GM18520 (cell line): Measurements from ENCODE around the gene IGSF3.

Experiments used
- ATAC-seq: cut with Tn5 transposase; IDR thresholded peaks from one replicate; pipeline ENCODE4 v1.9.1; 2021; ENCODE audit not compliant: unreplicated experiment

Gene IGSF3

DNA sequence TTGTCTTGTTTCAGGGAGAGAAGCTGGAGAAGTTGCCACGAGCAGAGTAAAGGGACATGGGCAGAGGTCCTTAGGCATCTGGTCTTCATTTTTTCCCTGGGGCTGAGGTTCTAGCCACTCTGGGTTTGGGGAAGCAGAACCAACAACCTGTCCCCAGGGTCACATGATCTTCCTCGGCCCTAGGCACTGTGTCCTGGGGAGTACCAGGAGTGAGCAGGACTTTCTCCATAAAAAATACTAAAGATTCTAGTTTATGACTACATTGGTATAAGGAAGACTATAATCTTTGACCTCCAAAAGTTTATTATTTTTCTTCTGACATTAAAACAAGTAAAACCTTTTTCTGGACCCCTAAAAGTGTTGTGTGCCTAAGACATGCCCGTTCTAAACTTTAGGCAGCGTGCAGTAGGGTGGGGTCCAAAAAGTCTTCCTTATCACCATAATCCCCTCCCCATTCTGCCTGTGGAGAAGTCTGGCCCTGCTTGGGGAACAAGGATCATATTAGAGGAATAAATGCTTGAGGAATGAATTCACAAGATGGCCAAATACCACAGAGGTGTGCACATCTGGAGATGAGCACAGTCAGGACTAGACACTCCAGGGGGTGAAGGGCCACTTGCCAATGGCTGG lies 19.3 kb upstream of the IGSF3 start:
- ATAC-seq, result no peak

DNA sequence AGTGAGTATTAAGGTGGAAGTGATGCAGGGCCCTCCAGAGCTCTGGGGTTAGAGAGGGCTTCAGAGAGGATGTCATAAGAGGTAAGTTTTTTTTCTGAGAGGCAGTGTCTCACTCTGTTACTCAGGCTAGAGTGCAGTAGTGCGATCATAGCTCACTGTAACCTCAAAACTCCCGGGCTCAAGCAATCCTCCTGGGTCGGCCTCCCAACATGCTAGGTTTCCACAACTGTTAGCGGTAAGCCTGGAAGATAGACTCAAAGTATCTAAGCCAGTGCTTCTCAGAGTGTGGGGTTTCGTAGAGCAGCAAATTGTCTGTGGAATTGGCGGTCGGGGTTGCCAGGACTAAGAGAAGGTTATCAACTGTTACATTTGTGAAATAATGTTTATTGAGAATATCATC lies 18.6 kb upstream of the IGSF3 start:
- ATAC-seq, result no peak

DNA sequence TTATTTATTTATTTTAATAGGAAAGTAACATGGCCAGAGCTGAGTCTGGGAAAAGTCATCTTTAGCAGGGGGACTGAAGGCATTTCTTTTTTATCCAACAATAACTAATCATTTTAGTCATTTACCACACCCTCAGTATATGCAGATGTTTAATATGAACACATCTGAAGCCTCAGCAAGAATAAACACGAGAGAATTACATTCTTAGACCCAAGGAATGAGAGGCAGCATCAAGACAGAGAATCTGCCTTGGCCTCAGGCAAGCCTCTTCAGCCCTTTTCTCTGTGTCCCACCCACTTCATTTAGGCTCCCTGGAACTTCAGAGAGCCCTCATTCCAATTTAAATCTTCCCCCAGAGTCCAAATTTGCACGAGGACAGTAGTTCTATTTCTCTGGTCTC lies 17.0 kb upstream of the IGSF3 start:
- no peak for ATAC-seq

DNA sequence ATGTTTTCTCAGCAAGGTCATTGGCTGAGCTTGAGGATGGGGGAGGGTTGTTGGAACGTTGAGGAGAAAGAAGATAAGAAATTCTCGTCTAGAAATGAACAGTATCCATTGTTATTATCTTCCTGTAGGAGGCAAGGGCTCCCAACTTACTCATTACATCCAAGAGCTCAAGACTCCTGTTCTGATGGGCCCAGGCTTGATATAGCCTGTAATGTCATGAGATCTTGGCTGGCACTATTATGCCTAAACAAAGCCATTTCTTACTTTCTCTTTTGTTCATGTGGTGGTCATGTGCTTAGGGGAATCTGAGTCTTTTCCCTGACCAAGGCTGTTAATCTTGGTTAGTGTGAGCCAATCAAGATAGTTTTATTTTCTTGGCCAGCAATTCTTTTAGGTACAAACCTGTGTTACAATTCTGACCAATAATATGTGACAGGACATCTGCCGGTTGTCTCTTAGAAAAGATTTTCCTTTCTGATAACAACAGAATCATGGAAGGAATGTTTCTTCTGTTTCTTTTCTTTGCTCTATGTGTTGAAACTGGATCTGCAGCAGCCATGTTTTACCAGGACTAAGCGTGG lies 15.2 kb upstream of the IGSF3 start:
- ATAC-seq, result no peak

DNA sequence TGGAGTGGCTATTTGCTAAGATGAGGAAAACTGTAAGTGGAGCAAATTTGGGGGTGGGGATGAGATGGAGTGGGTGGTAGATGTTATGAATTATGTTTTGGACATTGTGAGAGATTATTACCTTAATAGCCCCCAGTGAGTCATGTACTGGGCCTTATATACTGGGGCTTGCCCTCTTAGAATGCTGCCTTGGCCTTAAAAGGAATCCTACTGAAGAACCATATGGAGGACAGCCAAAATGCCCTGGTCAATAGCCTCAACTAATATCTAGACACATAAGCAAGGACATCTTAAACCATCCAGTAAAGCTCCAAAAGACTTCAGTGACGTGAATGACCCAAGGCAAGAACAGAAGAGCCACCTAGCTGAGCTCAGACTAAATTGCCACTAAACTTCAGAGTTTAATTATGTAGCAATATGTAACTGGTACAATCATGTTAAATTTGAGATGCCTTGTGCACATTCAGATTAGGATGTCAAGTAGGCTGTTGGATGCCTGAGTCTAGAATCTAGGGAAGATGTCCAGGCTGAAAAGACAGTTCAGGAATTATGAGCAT lies 13.9 kb upstream of the IGSF3 start:
- no peak for ATAC-seq

DNA sequence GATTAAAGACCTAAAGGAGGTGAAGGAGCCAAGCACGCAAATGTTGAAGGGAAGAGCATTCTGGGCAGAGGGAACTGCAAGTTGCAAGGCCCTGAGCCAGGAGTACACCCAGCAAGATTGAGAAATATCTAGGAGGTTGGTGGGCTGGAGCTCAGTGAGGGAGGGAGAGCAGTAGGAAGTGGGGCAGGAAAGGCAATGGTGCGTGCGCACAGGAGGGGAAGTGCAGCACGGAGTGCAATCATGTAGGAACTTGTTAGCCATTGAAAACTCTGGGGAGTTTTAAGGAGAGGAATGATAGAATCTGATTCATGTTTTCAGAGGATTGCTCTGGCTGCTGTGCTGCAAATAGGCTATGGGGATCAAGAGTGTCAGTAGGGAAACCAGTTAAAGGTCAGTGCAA lies 13.2 kb upstream of the IGSF3 start:
- no peak for ATAC-seq

DNA sequence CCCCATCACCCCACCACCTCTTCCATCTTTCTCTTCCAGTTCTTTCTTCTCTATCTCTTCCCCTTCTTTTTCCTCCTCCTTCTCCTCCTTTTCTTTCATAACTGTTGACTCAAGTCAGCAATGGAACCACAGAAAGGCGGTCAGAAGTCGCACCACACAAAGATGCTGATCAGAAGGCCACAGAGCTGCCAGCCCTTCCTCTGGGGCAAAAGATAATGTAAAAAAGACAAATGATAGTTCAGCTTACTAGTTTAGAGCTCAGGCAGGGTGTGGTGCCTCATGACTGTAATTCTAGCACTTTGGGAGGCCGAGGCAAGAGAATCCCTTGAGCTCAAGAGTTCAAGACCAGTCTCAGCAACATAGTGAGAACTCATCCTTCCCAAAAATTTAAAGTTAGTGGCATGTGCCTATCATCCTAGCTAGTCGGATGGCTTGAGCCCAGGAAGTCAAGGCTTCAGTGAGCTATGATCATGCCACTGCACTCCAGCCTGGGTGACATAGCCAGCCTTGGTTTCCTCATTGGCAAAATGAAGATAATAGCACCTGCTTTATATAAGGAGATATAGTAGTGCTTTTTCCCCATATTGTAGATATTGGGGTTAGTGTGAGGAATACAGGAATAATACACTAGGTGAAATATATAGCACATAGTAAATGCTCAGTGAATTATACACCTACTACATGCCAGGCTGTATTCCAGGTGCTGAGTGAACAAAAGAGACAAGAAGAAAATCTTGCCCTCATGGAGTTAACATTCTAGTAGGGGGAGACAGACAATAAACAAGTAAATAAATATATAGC lies 12.5 kb upstream of the IGSF3 start:
- no peak for ATAC-seq

DNA sequence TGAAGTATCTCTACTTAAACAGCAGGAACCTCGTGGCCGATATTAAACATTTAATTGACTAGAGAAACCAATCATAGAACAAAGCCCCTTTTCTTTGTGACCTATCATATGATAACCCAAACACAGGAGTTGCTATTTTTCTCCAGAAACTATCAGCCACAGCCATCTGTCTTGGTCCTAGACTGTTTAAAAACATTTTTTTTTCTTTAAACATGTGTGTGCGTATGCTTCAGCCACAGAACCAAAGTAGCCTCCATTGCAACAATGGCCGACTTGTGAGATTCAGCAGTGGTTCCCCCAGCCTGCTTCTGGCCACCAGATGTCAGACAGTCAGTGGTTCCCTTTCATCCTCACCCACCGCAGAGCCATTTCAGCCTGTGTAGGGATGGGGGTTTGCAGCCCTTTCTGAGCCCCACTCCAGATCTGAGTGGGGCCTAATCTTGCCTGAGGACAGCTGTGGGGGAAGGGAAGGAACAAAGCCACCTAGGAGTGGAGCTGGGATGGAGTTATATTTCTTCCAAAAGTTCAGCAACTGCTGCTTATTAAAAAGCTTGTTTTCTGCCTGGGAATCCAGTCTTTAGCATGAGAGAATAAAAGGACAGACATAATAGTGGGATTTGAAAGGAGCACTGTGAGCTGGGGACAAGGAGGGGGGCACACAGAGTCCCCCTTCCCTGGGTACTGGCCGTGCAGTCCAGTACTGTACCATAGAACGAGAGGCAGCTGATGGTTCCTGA lies 11.7 kb upstream of the IGSF3 start:
- no peak for ATAC-seq

DNA sequence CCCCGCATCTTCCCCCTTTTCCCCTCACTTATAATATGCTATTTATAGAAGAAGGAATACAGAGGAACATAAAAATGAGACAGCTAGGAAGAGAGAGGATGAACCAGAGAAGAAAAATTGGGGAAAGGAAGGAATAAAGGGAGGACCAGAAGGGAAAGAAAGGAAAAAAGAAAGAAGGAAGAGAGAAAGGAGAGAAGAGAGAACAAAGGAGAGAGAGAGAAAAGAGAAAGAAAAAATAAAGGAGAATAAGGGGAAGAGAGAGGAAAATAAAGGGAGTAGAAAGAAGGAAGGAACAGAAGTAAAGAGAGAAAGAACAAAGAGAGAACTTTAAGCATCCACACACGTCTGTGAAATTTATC lies 11.2 kb upstream of the IGSF3 start:
- no peak for ATAC-seq

DNA sequence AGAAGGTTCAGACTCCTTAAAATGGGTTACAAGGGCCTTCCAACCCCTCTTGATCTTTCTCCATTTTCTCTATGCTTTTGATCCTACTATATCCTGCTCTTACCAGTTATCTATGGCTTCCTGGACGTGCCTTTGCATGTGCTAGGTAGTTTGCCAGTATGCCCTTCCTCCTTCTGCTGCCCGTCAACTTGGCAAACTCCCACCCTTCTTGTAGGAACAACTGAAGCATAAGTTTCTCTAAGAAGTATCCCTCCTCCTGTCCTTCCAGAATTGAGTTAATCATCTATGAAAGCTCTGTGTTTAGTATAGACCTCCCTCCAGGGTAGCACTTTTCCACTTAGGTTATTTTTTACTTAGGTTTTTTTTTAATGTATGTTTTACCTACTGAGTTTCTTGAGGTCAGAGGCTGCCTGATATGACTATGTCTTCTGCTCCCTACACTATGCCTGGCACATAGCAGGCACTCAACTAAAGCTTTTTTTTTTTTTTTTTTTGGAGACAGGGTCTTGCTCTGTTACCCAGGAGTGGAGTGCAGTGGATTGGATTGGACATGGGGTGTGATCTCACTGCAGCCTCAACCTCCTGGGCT lies 10.0 kb upstream of the IGSF3 start:
- ATAC-seq, result no peak

DNA sequence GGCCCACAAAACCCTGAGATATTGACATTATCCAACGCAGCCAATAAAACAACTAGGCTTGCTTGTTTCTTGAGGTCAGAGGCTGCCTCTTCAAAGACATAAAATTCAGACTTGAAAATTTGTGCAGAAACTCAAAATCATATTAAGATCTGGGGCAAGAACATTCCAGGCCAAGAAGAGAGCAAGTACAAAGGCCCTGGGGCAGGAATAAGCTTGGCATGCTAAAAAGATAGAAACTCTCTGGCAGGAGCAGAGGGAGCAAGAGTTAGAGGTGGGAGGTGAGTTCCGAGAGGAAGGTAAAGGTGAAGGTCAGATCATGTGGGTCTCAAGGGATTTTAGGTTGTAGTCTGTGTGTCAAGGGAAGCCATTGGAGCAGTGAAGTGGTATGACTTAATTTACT lies 8.8 kb upstream of the IGSF3 start:
- ATAC-seq, result no peak

DNA sequence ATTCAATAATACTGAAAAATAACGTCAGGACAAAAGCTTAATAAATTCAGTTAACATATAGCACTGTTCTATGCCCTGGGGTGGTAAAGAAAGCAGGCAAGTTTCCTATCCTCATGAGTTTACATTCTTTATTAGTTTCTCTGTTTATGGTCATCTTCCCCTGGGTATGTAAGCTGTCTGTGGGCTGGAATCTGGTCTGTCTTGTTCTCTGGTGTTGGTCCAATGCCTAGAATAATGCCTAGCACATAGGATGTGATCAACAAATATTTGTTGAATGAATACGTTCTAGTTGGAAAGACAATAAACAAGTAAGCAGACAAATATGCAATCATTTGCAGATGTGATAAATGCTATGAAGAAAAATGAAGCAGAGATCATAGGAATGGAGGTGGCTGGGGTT lies 7.2 kb upstream of the IGSF3 start:
- no peak for ATAC-seq

DNA sequence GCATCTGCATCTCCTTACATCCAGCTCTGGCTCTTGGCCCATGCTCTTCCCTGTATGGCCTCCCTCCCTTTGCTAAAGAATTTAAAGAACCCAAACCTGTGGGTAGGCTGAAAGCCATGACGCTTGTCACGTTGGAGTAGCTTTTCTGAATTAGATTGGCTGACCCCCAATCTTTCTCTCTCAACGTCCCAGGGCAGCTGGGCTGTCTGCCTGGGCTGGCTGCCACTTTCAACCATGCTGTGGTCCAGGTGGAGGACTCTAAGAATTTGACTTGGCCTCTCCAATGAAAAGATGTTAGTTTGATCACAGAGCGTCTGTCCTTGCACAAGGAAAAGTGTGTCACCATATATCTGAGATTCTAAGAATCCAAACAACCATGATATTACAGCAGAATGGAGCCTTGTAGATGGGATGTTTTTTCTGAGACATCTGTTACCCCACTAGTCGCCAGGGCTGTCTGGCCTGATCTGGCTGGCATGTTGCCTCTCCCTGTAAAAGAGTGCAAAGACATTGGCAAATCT lies 6.5 kb upstream of the IGSF3 start:
- no peak for ATAC-seq

DNA sequence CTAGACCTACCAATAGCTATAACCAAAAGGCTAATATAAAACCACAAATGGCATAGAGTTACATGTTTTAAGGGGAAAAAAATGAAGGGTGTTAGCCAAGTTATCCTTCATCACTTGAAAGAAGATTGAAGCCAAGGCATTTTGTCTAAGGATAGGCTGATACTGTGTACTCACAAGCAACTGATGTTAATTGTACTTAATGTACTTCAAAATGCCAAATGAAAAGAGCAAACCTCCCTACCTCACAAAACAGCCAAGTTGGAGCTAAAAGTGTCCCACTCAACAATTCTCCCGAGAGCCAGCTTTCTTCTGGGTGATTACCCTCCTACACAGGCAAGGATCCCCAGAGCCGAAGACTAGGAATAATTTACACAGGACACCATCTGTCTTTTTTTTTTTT lies 4.4 kb upstream of the IGSF3 start:
- ATAC-seq, result no peak

DNA sequence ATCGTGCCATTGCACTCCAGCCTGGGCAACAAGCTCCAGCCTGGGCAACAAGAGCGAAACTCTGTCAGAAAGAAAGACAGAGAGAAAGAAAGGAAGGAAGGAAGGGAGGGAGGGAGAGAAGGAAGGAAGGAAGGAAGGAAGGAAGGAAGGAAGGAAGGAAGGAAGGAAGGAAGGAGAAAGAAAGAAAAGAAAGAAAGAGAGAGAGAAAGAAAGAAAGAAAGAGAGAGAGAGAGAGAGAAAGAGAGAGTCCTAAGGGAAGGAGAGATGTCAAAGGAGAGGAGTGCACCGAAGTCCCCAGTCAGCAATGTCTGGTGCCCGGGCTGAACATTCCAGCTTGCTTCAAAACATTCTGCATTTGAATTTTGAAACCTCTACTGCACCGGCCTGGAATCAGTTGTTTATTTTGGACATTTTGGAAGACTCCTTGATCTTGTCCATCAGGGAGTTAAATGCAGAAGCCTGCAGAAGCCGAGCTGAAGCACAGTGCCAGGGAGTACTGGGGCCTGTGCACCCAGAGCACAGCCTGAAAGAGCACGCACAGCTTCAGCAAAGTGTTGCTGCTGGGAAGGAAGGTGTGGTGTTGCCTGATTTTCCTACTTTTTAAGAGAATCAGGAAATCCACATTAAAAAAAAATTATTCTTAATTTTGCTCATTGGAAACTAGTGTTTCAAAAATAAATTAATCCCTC lies 3.7 kb upstream of the IGSF3 start:
- ATAC-seq, result no peak

DNA sequence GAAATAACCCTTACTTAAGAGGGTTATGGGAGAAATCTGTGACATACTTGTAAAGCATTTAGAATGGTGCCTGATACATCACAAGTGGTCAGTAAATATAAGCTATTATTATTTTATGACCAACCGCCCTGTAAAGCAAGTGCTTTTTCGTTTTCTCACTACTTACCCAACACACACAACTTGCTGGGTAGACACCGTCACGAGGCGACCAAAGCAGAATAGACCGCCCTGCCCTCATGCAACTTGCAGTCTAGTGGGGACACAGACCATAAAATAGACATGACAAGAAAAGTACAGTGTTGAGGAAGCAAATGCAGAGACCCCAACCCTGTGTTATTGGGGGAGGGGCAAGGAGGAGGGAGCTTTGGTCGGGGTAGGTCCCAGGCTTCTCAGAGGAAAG lies 744 bp upstream of the IGSF3 start:
- ATAC-seq, result no peak

DNA sequence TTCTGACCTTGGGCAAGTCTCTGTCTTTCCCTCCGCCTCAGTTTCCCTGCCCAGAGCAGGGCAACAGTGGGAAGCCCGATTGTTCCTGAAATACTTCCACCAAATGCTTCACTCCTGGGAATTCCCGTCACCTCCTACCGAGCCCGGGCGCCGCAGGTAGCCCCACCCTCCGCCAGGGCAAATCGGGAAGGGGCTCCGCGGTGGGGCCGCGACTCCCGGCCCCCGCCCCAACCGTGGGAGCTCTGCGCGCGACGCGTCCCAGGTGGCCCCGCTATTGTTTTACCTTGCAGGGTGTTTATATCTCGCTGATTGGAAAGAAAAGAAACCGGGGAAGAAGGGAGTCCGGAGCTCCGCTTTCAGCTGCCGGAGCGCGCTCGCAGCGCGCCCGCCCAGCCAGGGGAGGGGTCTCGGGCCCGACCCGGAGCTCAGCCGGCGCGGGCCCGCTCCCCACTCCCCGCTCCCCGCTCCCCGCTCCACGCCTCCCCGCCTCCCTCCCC lies 407 bp downstream of the IGSF3 start:
- ATAC-seq, result no peak

DNA sequence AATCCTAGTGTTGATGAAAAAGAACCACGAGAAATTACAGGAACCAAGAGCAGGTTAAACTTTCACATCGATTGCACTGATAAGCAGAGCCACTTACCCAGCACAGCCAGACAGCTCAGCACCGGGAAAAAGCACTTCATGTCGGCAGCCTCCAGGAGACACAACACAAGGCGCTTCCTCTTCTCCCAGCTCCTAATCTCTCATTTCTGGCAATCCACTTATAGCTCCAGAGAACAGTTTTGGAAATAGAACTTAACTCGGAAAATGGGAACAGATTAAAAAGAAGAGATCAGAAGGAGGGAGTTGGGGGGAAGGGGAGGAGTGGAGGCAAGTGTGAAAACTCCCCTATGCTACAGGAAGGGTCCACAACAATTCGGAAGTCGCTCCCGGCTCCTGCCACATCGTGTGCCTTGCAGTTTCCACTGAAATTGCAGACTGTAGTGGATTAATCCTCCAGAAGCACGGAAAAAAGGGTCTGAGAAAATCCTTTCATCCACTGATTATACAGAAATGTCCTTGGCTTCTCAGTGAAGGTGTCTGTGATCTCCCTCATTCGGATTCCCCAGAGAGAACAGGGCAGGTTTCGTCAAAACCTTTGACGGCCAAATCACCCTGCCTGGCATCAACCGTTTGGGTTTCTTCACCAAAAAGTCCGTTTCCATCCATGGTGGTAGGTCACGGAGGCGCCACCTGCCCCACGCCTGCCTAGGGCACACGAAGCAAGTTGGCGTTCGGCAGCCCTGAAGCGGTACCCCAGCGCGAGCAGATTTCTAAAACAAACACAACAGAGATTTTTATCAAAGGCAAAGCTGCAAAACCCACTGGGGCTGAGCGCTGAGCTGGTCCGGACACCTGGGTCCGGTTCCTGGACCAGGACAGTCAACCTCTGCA lies 1.1 kb downstream of the IGSF3 start:
- no peak for ATAC-seq

DNA sequence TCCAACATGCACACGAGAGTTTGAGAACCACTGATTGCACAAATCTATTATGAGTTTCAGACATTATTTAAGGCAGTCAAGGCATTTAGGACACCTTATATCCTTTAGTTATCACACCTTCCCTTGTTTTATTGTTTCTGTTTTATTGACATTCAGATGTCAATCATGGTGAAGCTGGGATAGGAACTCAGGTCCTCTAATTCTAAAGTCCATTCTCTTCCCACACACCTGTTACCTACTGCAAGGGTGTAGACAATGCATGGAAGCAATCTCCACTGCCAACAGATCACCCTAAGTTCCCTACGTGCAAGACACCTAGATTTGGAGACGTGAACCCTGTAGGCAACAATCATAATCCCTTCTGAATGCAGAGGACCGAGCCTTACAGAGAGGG lies 2.6 kb downstream of the IGSF3 start:
- no peak for ATAC-seq
